Mesendoderm (in vitro differentiated cells): ENCODE measurements around the gene CD53.

Experiments used
- DNase-seq: peaks from one replicate; pipeline ENCODE4 v3.0.0; 2013
- H2AK5ac ChIP-seq: 2 replicates; pipeline ENCODE4 v1.6.1; 2013; ENCODE audit warnings: low read length, inconsistent platforms
- H2BK120ac ChIP-seq: 2 replicates; pipeline ENCODE4 v1.6.1; 2013; ENCODE audit warnings: low read depth, mild to moderate bottlenecking, low read length, moderate library complexity, mixed read lengths
- H2BK15ac ChIP-seq: replicated peaks from 2 replicates; pipeline ENCODE4 v1.6.1; 2013; ENCODE audit warnings: low read depth, mild to moderate bottlenecking, moderate library complexity
- H2BK5ac ChIP-seq: 2 replicates; pipeline ENCODE4 v1.6.1; 2013; ENCODE audit warnings: low read length, inconsistent platforms
- H3K18ac ChIP-seq: 2 replicates; pipeline ENCODE4 v1.6.1; 2013; ENCODE audit warnings: mild to moderate bottlenecking, low read length, mixed read lengths
- H3K23ac ChIP-seq: one replicate; pipeline ENCODE4 v1.6.1; 2013; ENCODE audit warnings: low read length
- H3K27ac ChIP-seq: 2 replicates; pipeline ENCODE4 v1.5.1; 2013; ENCODE audit warnings: low read depth, mild to moderate bottlenecking, inconsistent platforms, low read length, moderate library complexity
- H3K27me3 ChIP-seq: 2 replicates; pipeline ENCODE4 v1.6.1; 2013; ENCODE audit warnings: low read length, control low read depth, mild to moderate bottlenecking, inconsistent platforms; ENCODE audit not compliant: insufficient read depth, poor library complexity
- H3K36me3 ChIP-seq: 2 replicates; pipeline ENCODE4 v1.6.1; 2013; ENCODE audit warnings: low read length, inconsistent platforms; ENCODE audit not compliant: control insufficient read depth, insufficient read depth
- H3K4ac ChIP-seq: one replicate; pipeline ENCODE4 v1.6.1; 2013; ENCODE audit warnings: low read depth, mild to moderate bottlenecking, low read length, moderate library complexity
- H3K4me1 ChIP-seq: 2 replicates; pipeline ENCODE4 v1.6.1; 2013; ENCODE audit warnings: low read depth, low read length, inconsistent platforms; ENCODE audit not compliant: control insufficient read depth
- H3K4me2 ChIP-seq: 2 replicates; pipeline ENCODE4 v1.6.1; 2013; ENCODE audit warnings: low read length
- H3K4me3 ChIP-seq: 2 replicates; pipeline ENCODE4 v1.5.1; 2013; ENCODE audit warnings: mild to moderate bottlenecking, low read length
- H3K56ac ChIP-seq: one replicate; pipeline ENCODE4 v1.6.1; 2013; ENCODE audit warnings: low read length
- H3K79me1 ChIP-seq: 2 replicates; pipeline ENCODE4 v1.6.1; 2013; ENCODE audit warnings: low read length, inconsistent platforms
- H3K79me2 ChIP-seq: 2 replicates; pipeline ENCODE4 v1.6.1; 2013; ENCODE audit warnings: mild to moderate bottlenecking, low read length; ENCODE audit not compliant: control insufficient read depth, insufficient read depth
- H3K9ac ChIP-seq: 2 replicates; pipeline ENCODE4 v1.6.1; 2013; ENCODE audit warnings: low read length, inconsistent platforms
- H4K5ac ChIP-seq: one replicate; pipeline ENCODE4 v1.6.1; 2013; ENCODE audit warnings: low read length
- H4K8ac ChIP-seq: one replicate; pipeline ENCODE4 v1.6.1; 2013; ENCODE audit warnings: low read depth, mild to moderate bottlenecking, control low read depth, low read length, moderate library complexity
- WGBS: extraction: QIAGEN DNeasy Blood & Tissue Kit; methylation state at CpG from one replicate; pipeline ENCODE4 v1.1.7; 2013; ENCODE audit warnings: low lambda C conversion rate, missing lambda C conversion rate; ENCODE audit not compliant: insufficient coverage; ENCODE audit errors: extremely low coverage; 5-methylcytosine and 5-hydroxymethylcytosine counted together

The CD53 gene

GRCh38 chr1:110936567-110936966 lies 63.6 kb downstream of the CD53 start:
- no peaks in the 10 kb centered on the region for H3K79me2 ChIP-seq
- no peak overlapping the region for H3K23ac ChIP-seq
- H3K4ac ChIP-seq = no peak overlapping the region
- H3K79me1 ChIP-seq = no peaks in the 10 kb centered on the region
- no CpG with 5 or more reads among the region's 1 CpG for WGBS
- no peak overlapping the region for H2AK5ac ChIP-seq
- no peaks in the 10 kb centered on the region for H3K36me3 ChIP-seq
- H3K27ac ChIP-seq = no peak overlapping the region
- no peak overlapping the region for H4K8ac ChIP-seq
- no peaks in the 10 kb centered on the region for H3K27me3 ChIP-seq
- H3K56ac ChIP-seq = no peak overlapping the region
- DNase-seq = no peak
- H3K4me2 ChIP-seq = no peak overlapping the region
- no peak overlapping the region for H2BK15ac ChIP-seq
- H3K4me3 ChIP-seq = no peak overlapping the region
- H3K18ac ChIP-seq = no peak overlapping the region
- H3K4me1 ChIP-seq = no peaks in the 10 kb centered on the region
- no peak overlapping the region for H4K5ac ChIP-seq
- no peak overlapping the region for H3K9ac ChIP-seq
- H2BK120ac ChIP-seq = no peak overlapping the region
- no peak overlapping the region for H2BK5ac ChIP-seq

- H2BK15ac ChIP-seq = no peak overlapping the region
These were observed 71.9 kb downstream of the CD53 start for GRCh38 chr1:110944806-110945205.

DNA sequence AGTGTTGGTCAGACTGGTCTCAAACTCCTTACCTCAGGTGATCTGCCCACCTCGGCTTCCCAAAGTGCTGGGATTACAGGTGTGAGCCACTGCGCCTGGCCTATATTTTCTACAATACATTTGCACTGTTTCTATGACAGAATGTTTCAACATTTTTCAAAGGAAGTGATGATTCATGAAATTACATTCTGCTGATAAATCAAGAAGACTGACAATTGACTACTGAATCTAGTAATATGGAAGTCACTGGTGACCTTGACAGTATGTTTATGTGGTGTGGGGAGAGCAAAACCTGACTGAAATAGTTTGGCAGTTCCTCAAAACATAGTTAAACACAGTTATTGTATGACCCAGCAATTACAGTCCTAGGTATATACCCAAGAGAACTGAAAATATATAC lies 72.7 kb downstream of the CD53 start:
- H3K56ac ChIP-seq = no peak overlapping the region
- H2AK5ac ChIP-seq = no peak overlapping the region
- H2BK5ac ChIP-seq = no peak overlapping the region
- H3K4ac ChIP-seq = no peak overlapping the region
- no peak overlapping the region for H3K4me2 ChIP-seq
- no peak for DNase-seq
- H4K5ac ChIP-seq = no peak overlapping the region
- no peak overlapping the region for H3K18ac ChIP-seq
- H3K36me3 ChIP-seq = no peaks in the 10 kb centered on the region
- no peak overlapping the region for H4K8ac ChIP-seq
- H3K4me1 ChIP-seq = no peaks in the 10 kb centered on the region
- no peak overlapping the region for H2BK120ac ChIP-seq
- H3K79me2 ChIP-seq = no peaks in the 10 kb centered on the region
- H3K4me3 ChIP-seq = no peak overlapping the region
- H3K27ac ChIP-seq = no peak overlapping the region
- no peaks in the 10 kb centered on the region for H3K79me1 ChIP-seq
- no CpG with 5 or more reads among the region's 2 CpGs for WGBS
- no peak overlapping the region for H3K9ac ChIP-seq
- no peak overlapping the region for H3K23ac ChIP-seq
- H3K27me3 ChIP-seq = no peaks in the 10 kb centered on the region
- H2BK15ac ChIP-seq = no peak overlapping the region

More at GRCh38 chr1:110944806-110945205, 71.9 kb downstream of the CD53 start:
- Histone ChIP-seq H4K8ac (no peak overlapping the region), H3K9ac (no peak overlapping the region), H3K4me2 (no peak overlapping the region), H2BK5ac (no peak overlapping the region), H3K23ac (no peak overlapping the region), H3K4ac (no peak overlapping the region), H3K79me1 (no peaks in the 10 kb centered on the region), H2AK5ac (no peak overlapping the region), H3K56ac (no peak overlapping the region), H4K5ac (no peak overlapping the region), H3K18ac (no peak overlapping the region), H3K4me3 (no peak overlapping the region), H2BK120ac (no peak overlapping the region), H3K4me1 (no peaks in the 10 kb centered on the region), H3K27me3 (no peaks in the 10 kb centered on the region), H3K27ac (no peak overlapping the region), H3K36me3 (no peaks in the 10 kb centered on the region), H3K79me2 (no peaks in the 10 kb centered on the region)
- WGBS = no CpG with 5 or more reads among the region's 3 CpGs
- no peak for DNase-seq

GRCh38 chr1:110948038-110948810 lies 75.3 kb downstream of the CD53 start:
- no peaks in the 10 kb centered on the region for H3K36me3 ChIP-seq
- H3K4me3 ChIP-seq = no peak overlapping the region
- H3K4me2 ChIP-seq = no peak overlapping the region
- H3K27ac ChIP-seq = no peak overlapping the region
- WGBS = 100% methylated on average over 2 of the region's 10 CpGs
- no peak overlapping the region for H2BK5ac ChIP-seq
- H4K8ac ChIP-seq = no peak overlapping the region
- no peaks in the 10 kb centered on the region for H3K4me1 ChIP-seq
- no peak overlapping the region for H3K56ac ChIP-seq
- no peak overlapping the region for H2AK5ac ChIP-seq
- no peak overlapping the region for H2BK15ac ChIP-seq
- H3K4ac ChIP-seq = no peak overlapping the region
- no peaks in the 10 kb centered on the region for H3K79me1 ChIP-seq
- no peaks in the 10 kb centered on the region for H3K79me2 ChIP-seq
- H2BK120ac ChIP-seq = no peak overlapping the region
- no peaks in the 10 kb centered on the region for H3K27me3 ChIP-seq
- DNase-seq = peak; percentile 5
- no peak overlapping the region for H3K18ac ChIP-seq
- no peak overlapping the region for H4K5ac ChIP-seq
- H3K23ac ChIP-seq = no peak overlapping the region
- H3K9ac ChIP-seq = no peak overlapping the region
